ENCODE data around the gene ZNF48.

Gene ZNF48

DNA sequence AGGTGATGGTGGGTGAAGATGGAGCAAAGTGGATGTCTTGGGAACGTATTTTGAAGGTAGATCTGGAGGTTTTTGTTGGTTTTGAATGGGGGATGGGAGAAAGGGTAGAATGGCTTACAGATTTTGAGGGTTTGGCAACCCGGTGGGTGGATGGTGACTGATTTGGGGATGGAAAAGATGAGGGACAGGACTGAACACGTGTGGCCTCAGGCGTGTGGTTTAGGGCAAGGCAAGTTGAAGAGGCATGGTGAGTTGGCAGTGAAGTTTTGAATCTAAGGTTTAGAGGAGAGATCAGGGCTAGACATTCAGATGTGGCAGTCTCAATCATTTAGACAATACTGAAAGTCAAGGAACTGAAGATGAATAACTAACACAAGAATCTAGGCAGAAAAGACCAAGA lies 39.6 kb downstream of the ZNF48 start:
- DNase-seq (ENCODE audit: extremely low read depth in 1 of 2, low read depth in 1 of 2): peak in 1 of 2 donors; percentile 80

- no peak for DNase-seq (ENCODE audit: extremely low read depth in 1 of 2, low read depth in 1 of 2)
Measured at GRCh38 chr16:30437511-30438046, 42.4 kb downstream of the ZNF48 start.

DNA sequence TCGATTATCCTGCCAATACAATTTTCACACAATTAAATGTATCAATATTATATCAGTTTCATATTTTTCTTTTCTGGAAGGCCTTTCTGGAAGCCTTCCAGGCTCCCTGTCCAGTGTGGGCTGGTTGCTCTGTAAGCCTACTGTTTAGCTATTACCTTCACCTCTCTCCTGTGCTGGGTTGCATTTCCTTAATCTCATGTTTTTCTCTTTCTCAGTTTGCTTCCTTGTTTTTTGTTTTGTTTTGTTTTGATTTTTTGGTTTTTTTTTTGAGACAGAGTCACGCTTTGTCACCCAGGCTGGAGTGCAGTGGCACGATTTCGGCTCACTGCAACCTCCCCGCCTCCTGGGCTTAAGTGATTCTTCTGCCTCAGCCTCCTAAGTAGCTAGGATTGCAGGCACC lies 43.6 kb downstream of the ZNF48 start:
- DNase-seq (ENCODE audit: extremely low read depth in 1 of 2, low read depth in 1 of 2): no peak

DNA sequence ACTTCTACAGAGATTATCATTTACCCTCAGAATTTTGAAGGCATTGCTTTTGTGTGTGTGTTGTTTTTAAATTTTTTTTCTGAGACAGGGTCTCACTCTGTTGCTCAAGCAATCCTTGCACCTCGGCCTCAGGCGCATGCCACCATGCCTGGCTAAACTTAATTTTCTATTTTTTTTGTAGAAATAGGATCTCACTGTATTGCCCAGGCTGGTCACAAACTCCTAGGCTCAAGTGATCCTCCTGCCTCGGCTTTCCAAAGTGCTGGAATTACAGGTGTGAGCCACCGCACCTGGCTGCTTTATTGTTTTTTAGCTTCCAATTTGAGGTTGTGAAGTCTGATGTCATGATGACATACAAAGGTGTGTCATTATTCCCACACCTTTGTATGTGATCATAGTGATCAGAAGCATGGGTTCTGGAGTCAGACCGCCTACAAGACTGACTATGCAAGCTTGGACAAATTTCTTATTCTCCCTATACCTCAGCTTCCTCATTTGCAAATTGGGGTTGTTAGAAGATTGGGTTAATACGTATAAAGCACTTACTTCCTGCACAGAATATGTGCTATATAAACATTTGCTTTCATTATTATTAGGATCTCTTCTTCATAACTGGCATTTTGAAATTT lies 44.6 kb downstream of the ZNF48 start:
- no peak for DNase-seq (ENCODE audit: extremely low read depth in 1 of 2, low read depth in 1 of 2)

DNA sequence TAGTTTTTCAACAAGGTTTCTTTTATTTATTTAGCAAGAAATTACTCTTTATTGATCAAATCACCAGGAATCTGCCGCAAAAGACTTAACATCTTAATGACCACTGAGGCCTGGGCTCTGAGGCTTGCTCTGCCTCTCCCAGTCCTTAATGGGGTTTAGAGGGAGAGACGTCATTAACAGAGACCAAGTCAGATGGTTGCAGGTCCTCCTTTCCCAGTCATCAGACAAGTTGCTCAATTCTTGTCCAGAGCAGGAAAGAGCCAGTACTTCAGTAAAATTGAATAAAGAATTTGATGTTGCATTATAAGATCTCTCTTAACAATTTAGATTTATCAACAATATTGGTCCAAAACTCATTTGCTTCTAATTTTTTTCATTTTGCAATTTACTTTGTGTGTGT lies 48.4 kb downstream of the ZNF48 start:
- DNase-seq (ENCODE audit: extremely low read depth in 1 of 2, low read depth in 1 of 2): no peak

- DNase-seq (ENCODE audit: extremely low read depth in 1 of 2, low read depth in 1 of 2): no peak
Measured at GRCh38 chr16:30444231-30445148, 49.3 kb downstream of the ZNF48 start.

DNA sequence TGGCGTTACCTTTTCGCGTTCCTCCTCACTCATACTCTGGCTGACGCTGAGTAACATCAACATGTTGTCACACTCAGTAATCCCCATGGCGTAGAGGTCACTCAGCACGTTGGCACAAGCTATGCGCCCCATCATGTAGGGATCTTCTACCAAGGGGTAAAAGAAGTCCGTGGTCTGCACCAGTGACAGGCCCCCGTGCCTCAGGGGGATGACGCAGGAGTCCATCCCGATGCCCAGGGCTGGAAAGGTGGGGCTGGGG lies 49.9 kb downstream of the ZNF48 start:
- no peak for DNase-seq (ENCODE audit: extremely low read depth in 1 of 2, low read depth in 1 of 2)

- peak; percentile 86 to 94 for DNase-seq (ENCODE audit: extremely low read depth in 1 of 2, low read depth in 1 of 2)
Measured at GRCh38 chr16:30445408-30446202, 50.4 kb downstream of the ZNF48 start, which contains the start of gene SEPHS2. SEPHS2 (minus strand) TSS chr16:30445874; CDS start chr16:30445727, 147 bp downstream.

GRCh38 chr16:30446203-30446595 lies 51.0 kb downstream of the ZNF48 start:
- DNase-seq (ENCODE audit: extremely low read depth in 1 of 2, low read depth in 1 of 2): no peak

DNA sequence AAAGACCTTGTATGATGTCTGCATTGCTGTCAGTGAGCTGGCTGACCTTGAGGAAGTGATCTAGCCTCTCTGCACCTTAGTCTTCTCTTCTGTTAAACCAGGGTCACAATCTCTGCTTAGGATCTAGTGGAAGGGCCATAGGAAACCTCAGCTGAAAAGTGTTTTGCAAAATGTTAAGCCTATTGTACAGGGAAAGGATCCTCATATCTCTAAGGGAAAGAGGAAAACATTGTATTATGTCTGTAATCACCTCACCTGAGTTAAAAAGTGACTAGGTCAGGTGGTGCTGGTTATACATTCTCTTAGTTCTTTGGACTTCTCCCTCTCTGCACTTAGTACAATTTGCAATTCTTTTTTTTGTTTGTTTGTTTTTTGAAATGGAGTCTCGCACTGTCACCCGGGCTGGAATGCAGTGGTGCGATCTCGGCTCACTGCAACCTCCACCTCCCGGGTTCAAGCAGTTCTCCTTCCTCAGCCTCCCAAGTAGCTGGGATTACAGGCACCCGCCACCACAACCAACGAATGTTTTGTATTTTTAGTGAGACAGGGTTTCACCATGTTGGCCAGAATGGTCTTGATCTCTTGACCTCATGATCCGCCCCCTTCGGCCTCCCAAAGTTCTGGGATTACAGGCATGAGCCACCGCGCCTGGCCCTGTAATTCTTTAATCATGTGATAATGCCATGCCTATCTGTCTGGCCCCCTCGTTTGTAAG lies 52.4 kb downstream of the ZNF48 start:
- DNase-seq (ENCODE audit: extremely low read depth in 1 of 2, low read depth in 1 of 2): no peak

- DNase-seq (ENCODE audit: extremely low read depth in 1 of 2, low read depth in 1 of 2): no peak
Measured at GRCh38 chr16:30449116-30449435, 53.9 kb downstream of the ZNF48 start.
